HG02852 (cell line): ENCODE results near the gene HYI.
A peak's percentile ranks its signal among the peaks of the same experiment; 100 is the strongest.
"Not testable (repeated sequence)": the region's sequence is repeated elsewhere in the genome, so short reads cannot be mapped to it uniquely, and the experiment has no call there.

Experiments used
- ATAC-seq: cut with Tn5 transposase; IDR thresholded peaks from one replicate; pipeline ENCODE4 v1.9.1; 2021; ENCODE audit warnings: mild to moderate bottlenecking, moderate library complexity; ENCODE audit not compliant: unreplicated experiment

Gene HYI

DNA sequence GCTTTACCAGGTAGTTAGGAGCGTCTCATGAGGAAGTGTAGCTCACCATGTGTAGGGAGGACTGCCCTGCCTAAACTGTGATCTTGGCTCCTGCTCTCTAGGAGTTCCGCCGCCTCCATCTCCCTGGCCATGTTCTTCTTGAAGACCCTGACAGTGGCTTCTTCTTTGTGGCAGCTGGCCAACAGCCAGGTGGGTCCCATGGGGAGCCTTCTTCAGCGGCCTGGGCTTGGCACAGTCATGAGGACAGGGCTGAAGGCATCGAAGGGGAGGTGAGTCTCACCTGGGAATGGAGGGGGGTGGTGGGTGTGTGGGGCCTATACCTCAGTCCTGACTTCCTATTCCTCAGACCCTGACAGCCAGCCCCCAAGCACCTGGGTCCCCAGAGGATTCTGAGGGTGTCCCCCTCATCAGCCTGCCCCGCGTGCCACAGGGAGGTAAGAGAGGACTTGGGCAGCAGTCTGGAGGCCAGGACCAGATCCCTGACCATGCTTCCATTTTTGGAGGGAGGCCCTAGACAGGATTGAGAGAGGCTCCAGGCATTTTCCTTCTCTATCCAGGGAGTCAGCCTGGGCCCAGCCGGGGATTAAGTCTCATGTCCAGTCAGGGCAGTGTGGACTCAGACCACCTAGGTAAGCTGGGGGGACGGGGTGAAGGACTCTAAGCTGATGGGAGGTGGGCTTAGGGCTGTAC, 21.4 kb downstream of the HYI start:
- no peak for ATAC-seq

- no peak for ATAC-seq
Measured at GRCh38 chr1:43431676-43432075, 22.1 kb downstream of the HYI start.

GRCh38 chr1:43430831-43431230, 22.9 kb downstream of the HYI start:
- no peak for ATAC-seq

- ATAC-seq: no peak
Measured at GRCh38 chr1:43427941-43428340, 25.8 kb downstream of the HYI start.

DNA sequence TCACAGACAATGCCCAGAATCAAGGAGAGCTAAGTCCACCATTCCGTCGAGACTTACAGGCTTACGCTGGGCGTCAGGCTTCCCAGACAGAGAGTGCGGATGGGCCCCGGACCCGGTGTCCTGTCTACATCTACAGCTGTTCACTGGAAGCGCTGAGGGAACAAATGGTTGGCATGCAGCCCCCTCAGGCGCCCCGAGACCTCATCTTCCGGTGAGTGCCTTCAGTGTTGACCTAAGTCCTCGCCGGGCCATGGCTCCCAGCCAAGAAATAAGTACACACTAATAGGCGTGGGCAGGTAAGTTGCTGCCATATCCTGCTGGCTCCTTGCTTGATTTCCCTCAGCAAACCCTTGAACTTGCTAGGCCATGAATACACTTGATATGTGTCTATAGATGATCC, 26.2 kb downstream of the HYI start:
- ATAC-seq: no peak

DNA sequence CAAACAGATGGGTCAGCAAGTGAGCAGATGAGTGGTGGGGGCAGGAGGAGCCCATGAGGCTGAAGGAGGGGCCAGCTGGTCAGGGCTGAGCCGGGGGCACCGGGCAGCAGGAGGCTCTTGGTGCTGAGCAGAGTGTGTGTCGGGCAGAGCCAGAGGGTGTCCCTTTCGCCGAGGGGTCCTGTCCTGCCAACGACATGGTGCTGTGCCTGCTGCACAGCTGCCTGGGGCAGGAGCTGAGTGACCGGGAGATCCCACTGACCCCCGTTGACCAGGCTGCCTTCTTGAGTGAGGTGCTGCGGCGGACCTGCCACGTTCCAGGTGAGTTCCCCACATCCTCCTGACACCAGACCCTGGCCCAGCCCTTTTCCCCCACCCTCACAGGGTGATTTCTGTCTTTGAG, 27.5 kb downstream of the HYI start:
- no peak for ATAC-seq

DNA sequence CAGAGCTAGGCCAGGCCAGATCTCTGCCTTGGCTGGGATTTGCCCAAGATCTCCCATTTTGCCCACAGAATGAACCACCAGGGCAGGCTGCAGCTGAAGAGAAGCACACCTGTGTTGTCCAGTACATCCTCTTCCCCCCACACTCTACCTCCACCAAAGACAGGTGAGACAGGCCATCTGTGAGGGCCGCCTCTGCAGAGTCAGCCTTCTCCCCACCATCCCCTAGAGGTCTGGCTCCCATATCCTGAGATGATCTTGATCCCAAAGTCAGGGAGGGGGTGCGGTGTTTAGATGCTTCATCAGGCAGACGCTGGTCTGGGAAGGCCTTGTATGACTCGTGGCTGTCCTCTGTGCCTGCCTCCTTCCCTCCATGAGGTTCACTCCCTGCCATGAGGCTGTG, 28.7 kb downstream of the HYI start:
- ATAC-seq: no peak

GRCh38 chr1:43423672-43424550, 29.8 kb downstream of the HYI start:
- ATAC-seq: no peak

DNA sequence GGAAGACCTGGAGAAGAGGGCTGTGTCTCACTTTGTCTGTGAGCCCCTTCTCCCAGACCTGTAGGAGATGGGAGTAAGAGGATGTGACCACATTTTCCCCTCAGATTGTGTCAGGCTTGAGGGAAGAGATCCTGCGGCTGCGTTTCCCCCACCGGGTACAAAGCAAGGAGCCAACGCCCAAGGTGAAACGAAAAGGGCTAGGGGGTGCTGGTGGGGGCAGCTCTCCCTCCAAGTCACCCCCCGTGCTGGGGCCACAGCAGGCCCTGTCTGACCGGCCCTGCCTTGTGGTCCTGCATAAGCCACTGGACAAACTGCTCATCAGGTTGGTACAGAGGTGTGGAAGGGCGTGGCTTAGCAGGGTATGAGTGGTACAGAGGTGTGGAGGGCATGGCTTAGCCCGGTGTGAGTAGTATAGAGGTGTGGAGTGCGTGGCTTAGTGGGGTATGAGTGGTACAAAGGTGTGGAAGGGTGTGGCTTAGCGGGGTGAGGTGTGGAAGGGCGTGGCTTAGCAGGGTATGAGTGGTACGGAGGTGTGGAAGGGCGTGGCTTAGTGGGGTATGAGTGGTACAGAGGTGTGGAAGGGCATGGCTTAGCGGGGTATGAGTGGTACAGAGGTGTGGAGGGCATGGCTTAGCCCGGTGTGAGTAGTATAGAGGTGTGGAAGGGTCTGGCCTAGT, 30.6 kb downstream of the HYI start:
- ATAC-seq: no peak

- no peak for ATAC-seq
Measured at GRCh38 chr1:43421976-43422750, 31.6 kb downstream of the HYI start.

DNA sequence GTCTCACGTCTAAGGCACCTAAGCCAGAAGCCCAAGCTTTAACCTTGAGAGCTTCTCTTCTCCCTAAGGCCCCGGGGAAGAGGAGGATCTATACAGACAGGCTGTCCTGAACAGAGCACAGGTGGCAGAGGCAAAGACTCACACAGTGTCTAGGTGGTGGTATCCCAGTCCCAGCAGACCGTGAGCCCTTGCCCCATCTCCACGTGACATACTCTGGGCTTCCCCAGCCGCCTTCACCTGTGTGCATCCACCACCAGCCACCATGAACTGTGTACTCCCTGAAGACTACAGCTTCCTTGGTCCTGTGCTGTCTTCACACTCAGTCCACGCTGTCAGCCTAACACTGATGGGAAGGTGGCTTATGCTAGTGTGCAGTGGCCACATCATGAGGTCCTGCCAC, 32.3 kb downstream of the HYI start:
- ATAC-seq: no peak

GRCh38 chr1:43420874-43421273, 32.9 kb downstream of the HYI start:
- no peak for ATAC-seq

- no peak for ATAC-seq
Measured at GRCh38 chr1:43419627-43420425, 33.9 kb downstream of the HYI start.

DNA sequence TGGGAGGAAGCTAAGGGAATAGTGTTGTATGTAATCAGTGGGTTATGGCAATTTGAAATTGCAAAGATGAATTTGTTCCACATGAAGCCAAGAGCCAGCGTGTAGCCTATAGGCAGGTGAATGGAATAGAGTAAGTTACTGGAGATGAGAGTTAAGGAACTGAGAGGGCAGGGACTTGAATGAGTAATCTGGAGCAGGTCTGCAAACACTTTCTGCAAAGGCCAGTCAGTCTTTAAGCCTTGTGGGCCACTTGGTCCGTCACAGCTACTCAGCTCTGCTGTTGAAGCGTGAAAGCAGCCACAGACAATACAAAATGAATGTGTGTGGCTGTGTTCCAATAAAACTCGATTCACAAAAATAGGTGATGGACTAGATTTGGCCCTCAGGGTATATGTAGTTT, 34.9 kb downstream of the HYI start:
- peak; percentile 63 for ATAC-seq

GRCh38 chr1:43415901-43416300, 37.8 kb downstream of the HYI start:
- ATAC-seq: no peak

- no peak for ATAC-seq
Measured at GRCh38 chr1:43414634-43415223, 39.0 kb downstream of the HYI start.

DNA sequence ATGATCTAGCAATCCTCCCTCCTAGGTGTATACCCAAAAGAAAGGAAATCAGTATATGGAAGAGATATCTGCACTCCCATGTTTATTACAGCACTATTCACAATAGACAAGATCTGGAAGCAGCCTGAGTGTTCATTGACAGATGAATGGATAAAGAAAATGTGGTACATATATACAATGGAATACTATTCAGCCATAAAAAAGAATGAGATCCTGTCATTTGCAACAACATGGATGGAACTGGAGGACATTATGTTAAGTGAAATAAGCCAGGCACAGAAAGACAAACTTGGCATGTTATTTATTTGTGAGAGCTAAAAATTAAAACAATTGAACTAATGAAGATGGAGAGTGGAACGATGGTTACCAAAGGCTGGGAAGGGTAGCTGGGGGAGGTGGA, 40.3 kb downstream of the HYI start:
- not testable (repeated sequence) for ATAC-seq

DNA sequence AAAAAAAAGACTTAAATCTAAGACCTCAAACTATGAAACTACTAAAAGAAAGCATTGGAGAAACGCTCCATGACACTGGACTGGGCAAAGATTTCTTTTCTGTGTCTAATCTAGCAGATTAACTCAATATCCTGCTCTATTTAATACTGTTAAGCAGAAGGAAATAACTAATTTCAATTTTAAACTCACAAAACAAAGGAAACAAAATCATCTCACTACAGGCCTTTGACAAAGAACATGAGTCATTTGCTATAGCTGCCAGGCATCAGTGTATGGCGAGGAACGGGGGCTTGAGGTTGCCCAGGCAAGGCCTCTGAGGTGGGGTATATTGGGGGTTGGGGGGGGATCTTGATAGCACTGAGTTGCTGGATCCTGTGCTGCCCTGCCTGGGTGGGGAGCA, 43.2 kb downstream of the HYI start:
- ATAC-seq: no peak

DNA sequence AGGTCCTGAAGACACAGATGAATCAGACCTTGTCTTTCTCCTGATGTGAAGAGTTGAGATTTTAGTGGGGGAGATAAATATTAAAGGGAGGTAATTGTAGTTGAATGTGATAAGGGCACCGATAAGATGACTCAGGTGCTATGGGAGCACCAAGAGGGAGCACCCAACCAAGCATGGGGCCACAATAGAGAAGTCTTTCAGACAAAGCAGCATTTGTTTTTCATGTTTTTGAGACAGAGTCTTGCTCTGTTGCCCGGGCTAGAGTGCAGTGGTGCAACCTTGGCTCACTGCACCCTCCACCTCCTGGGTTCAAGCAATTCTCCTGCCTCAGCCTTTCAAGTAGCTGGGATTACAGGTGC, 47.9 kb downstream of the HYI start:
- no peak for ATAC-seq
